Fibroblast of lung (primary cell): ENCODE results near the gene LYPD6B. TPM values are rescaled to one million over a fixed set of nuclear protein-coding genes. Genes with fewer than 3 reads are reported as not detected.

ENCODE experiments used
- DNase-seq, 2 donors: peaks; one replicate each; pipeline versions ENCODE4 v3.0.0 to v3.0.0-alpha.2; 2010; ENCODE audit warnings: low read depth in 2 of 2
- H2AFZ ChIP-seq: 2 replicates; pipeline ENCODE4 v1.5.1; 2012; ENCODE audit warnings: low read length, control low read depth, inconsistent platforms
- H3K27ac ChIP-seq: 2 replicates; pipeline ENCODE4 v1.5.1; 2011; ENCODE audit warnings: low read length, control low read depth; ENCODE audit not compliant: insufficient read depth
- H3K27me3 ChIP-seq: 2 replicates; pipeline ENCODE4 v1.5.1; 2011; ENCODE audit warnings: mild to moderate bottlenecking, low read length; ENCODE audit not compliant: control insufficient read depth, insufficient read depth
- H3K36me3 ChIP-seq: 2 replicates; pipeline ENCODE4 v1.5.1; 2011; ENCODE audit warnings: low read length; ENCODE audit not compliant: control insufficient read depth, insufficient read depth
- H3K4me1 ChIP-seq: 2 replicates; pipeline ENCODE4 v1.5.1; 2011; ENCODE audit warnings: low read length; ENCODE audit not compliant: control insufficient read depth, insufficient read depth; ENCODE audit errors: extremely low read depth
- H3K4me2 ChIP-seq: 2 replicates; pipeline ENCODE4 v1.5.1; 2011; ENCODE audit warnings: low read length, control low read depth; ENCODE audit not compliant: insufficient read depth; ENCODE audit errors: extremely low read depth
- H3K4me3 ChIP-seq, 4 experiments: fragments of 200-600 bp in 1 of 4; sonication (generic) in 1 of 4; replicated peaks in 1 of 4; 2 replicates each; pipeline ENCODE4 v1.5.1; 2011 to 2016; ENCODE audit warnings: low read length in 4 of 4, low read depth in 3 of 4, mild to moderate bottlenecking in 3 of 4, control low read depth in 2 of 4, inconsistent platforms in 1 of 4, mixed read lengths in 1 of 4; ENCODE audit not compliant: insufficient read depth in 1 of 4; ENCODE audit errors: control extremely low read depth in 1 of 4
- H3K79me2 ChIP-seq: 2 replicates; pipeline ENCODE4 v1.5.1; 2012; ENCODE audit warnings: mild to moderate bottlenecking, low read length, inconsistent platforms; ENCODE audit not compliant: control insufficient read depth, insufficient read depth
- H3K9ac ChIP-seq: 2 replicates; pipeline ENCODE4 v1.5.1; 2011; ENCODE audit warnings: mild to moderate bottlenecking, low read length, control low read depth; ENCODE audit not compliant: insufficient read depth
- H3K9me3 ChIP-seq: 2 replicates; pipeline ENCODE4 v1.5.1; 2012; ENCODE audit warnings: low read depth, low read length; ENCODE audit not compliant: control insufficient read depth, insufficient read depth
- H4K20me1 ChIP-seq: 2 replicates; pipeline ENCODE4 v1.5.1; 2011; ENCODE audit warnings: low read length; ENCODE audit not compliant: control insufficient read depth, insufficient read depth; ENCODE audit errors: extremely low read depth
- EZH2 ChIP-seq: IDR thresholded peaks from 2 replicates; pipeline ENCODE4 v1.5.1; 2012; ENCODE audit warnings: low read length, control low read depth, mild to moderate bottlenecking; ENCODE audit errors: missing control alignments
- polyA plus RNA-seq, 2 donors: library from polyadenylated mRNA; depleted of rRNA in 1 of 2; stranded (reverse) in 1 of 2; unstranded in 1 of 2; fragments of >200 nt; gene quantifications; 2 replicates each; pipeline ENCODE4 v1.2.1, GENCODE V29; 2011 to 2012; ENCODE audit warnings: missing spikeins in 1 of 2
- total RNA-seq: library from RNA; depleted of rRNA; stranded (reverse); fragments of >200 nt; gene quantifications from 2 replicates; pipeline ENCODE4 v1.2.1, GENCODE V29; 2014
- TF ChIP-seq, protein P1 (sequence below), 2 donors: IDR thresholded peaks in 1 of 2; conservative IDR thresholded peaks in 1 of 2; 1 replicate in 1 of 2; 2 replicates in 1 of 2; pipeline ENCODE4 v1.5.1; 2011 to 2012; ENCODE audit warnings: low read length in 2 of 2, control low read depth in 1 of 2, inconsistent platforms in 1 of 2, low read depth in 1 of 2, mild to moderate bottlenecking in 1 of 2

LYPD6B gene
- total and polyA plus RNA-seq, 2 donors (not counting 1 experiment from before 2014, with no cell fraction given), result 0.11 TPM; not detected in 1

DNA sequence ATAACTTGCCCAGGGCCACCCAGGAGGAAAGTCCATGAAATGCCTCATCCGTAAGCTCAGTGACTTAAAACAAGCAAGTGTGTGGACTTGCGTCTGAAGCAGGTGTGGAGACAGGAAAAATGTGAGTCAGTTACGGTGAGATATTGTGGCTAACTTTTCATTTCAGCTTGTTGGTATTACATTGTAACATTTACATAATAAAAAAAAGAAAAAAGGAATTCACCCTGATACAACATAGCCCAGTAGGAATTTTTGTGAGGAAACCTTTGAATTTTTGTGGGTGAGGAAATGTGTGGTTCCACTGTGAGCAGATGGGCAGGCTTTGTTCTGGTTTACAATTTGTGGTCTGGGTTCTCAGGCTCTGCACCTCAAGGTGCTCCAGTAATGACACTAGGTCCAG lies 33.7 kb upstream of the LYPD6B start:
- H3K4me2 ChIP-seq, result no peak overlapping the region
- H3K27ac ChIP-seq, result no peak overlapping the region
- H3K79me2 ChIP-seq, result no peaks in the 10 kb centered on the region
- no peak overlapping the region for H3K4me3 ChIP-seq
- H3K36me3 ChIP-seq, result no peaks in the 10 kb centered on the region
- H3K27me3 ChIP-seq, result peaks cover 13% of the 10 kb centered on the region
- H3K9me3 ChIP-seq, result no peaks in the 10 kb centered on the region
- DNase-seq, result peak in 1 of 2 donors; percentile 86
- no peak overlapping the region for H2AFZ ChIP-seq
- no peaks in the 10 kb centered on the region for H4K20me1 ChIP-seq
- H3K9ac ChIP-seq, result no peak overlapping the region
- H3K4me1 ChIP-seq, result no peaks in the 10 kb centered on the region
- no peak for TF ChIP-seq EZH2
- TF ChIP-seq, protein P1, sequence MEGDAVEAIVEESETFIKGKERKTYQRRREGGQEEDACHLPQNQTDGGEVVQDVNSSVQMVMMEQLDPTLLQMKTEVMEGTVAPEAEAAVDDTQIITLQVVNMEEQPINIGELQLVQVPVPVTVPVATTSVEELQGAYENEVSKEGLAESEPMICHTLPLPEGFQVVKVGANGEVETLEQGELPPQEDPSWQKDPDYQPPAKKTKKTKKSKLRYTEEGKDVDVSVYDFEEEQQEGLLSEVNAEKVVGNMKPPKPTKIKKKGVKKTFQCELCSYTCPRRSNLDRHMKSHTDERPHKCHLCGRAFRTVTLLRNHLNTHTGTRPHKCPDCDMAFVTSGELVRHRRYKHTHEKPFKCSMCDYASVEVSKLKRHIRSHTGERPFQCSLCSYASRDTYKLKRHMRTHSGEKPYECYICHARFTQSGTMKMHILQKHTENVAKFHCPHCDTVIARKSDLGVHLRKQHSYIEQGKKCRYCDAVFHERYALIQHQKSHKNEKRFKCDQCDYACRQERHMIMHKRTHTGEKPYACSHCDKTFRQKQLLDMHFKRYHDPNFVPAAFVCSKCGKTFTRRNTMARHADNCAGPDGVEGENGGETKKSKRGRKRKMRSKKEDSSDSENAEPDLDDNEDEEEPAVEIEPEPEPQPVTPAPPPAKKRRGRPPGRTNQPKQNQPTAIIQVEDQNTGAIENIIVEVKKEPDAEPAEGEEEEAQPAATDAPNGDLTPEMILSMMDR (conservative IDR thresholded peaks at IDR 0.05 in 1 of 2, IDR thresholded peaks at IDR 0.05 in 1 of 2; ENCODE audit: low read depth in 1 of 2, low read length in 2 of 2), result no peak

DNA sequence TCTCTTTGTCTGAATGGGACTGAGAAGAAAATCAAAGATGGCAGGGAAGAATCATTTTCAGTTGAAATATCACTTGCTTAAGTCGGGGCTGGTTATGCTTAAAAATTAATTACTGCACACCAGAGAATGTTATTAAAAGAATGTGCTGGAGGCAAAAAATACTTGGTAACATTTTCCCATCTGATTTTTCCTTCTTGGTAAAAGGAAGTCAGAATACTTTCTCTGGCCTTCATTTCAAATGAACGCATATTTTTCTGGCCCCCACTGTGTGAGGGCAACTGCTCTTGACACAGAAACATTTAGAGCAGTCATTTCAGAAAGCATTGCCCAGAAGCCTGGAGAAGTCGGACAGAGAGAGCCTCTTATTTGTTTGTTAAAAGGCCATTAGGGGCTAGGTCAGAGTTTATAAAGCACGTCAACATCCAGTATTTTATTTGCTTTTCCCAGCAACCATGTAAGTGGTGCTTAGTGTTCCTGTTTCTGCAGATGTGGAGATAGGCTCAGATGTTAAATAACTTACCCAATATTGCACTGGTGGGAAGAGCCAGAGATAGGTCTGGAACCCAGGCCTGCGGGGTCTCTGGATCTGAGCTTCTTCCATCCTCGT lies 32.9 kb upstream of the LYPD6B start:
- TF ChIP-seq, protein P1 (conservative IDR thresholded peaks at IDR 0.05 in 1 of 2, IDR thresholded peaks at IDR 0.05 in 1 of 2; ENCODE audit: low read depth in 1 of 2, low read length in 2 of 2), result no peak
- no peak for TF ChIP-seq EZH2
- no peak overlapping the region for H3K4me2 ChIP-seq

DNA sequence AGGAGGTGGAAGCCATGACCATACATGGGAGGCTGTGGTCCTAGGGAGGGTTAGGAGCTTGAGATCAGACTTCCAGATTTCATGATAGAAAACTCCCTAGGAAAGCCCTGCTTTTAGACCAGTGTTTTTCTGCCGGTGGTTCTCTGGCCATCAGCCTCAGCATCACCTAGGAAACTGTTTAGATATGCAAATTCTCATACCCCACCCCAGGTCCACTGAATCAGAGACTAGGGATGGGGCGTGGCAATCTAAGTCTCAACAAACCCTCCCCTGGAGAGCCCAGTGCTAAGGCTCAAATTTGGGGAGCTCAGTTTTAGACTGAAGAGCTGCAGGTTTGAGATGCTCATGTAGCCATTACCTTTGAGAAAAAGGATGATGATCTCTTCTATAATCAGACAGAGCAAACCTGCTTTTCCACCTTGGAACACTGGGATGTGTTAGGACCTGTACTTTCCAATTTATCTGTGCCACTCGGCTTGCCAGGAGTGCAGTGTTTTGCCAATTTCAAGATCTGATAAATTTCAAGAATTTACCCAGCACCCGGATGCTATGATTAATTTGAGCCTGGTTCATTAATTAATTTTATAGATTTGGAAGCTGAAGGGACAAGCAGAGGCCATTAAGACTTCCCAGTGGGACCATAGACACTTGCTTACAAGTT lies 31.5 kb upstream of the LYPD6B start:
- no peak overlapping the region for H3K4me2 ChIP-seq
- H3K79me2 ChIP-seq, result no peaks in the 10 kb centered on the region
- no peak overlapping the region for H3K4me3 ChIP-seq
- DNase-seq, result no peak
- H3K27me3 ChIP-seq, result peaks cover 9% of the 10 kb centered on the region
- no peaks in the 10 kb centered on the region for H3K9me3 ChIP-seq
- H3K9ac ChIP-seq, result no peak overlapping the region
- TF ChIP-seq EZH2, result no peak
- TF ChIP-seq, protein P1 (conservative IDR thresholded peaks at IDR 0.05 in 1 of 2, IDR thresholded peaks at IDR 0.05 in 1 of 2; ENCODE audit: low read depth in 1 of 2, low read length in 2 of 2), result no peak
- H4K20me1 ChIP-seq, result no peaks in the 10 kb centered on the region
- H2AFZ ChIP-seq, result no peak overlapping the region
- no peaks in the 10 kb centered on the region for H3K36me3 ChIP-seq
- H3K4me1 ChIP-seq, result no peaks in the 10 kb centered on the region
- no peak overlapping the region for H3K27ac ChIP-seq

More for the DNA sequence above, 32.9 kb upstream of the LYPD6B start:
- Histone ChIP-seq H3K9me3 (no peaks in the 10 kb centered on the region), H4K20me1 (no peaks in the 10 kb centered on the region), H3K79me2 (no peaks in the 10 kb centered on the region), H3K27ac (no peak overlapping the region), H3K4me1 (no peaks in the 10 kb centered on the region), H3K27me3 (peaks cover 12% of the 10 kb centered on the region), H3K9ac (no peak overlapping the region), H3K36me3 (no peaks in the 10 kb centered on the region), H2AFZ (no peak overlapping the region), H3K4me3 (no peak overlapping the region)
- no peak for DNase-seq
